HEK293 (cell line): ENCODE results near the gene FOXG1.

Source experiments
- CTCF ChIP-seq: fragments of 450-650 bp; formaldehyde crosslinking; IDR thresholded peaks from 2 replicates; pipeline ENCODE4 v1.5.1; 2016; ENCODE audit warnings: missing biosample characterization, missing genetic modification characterization
- YY2 ChIP-seq: fragments of 450-650 bp; formaldehyde crosslinking; IDR thresholded peaks from 2 replicates; pipeline ENCODE4 v1.5.1; 2016; ENCODE audit warnings: missing biosample characterization, missing genetic modification characterization
- ZNF621 ChIP-seq: fragments of 450-650 bp; formaldehyde crosslinking; IDR thresholded peaks from 2 replicates; pipeline ENCODE4 v1.5.1; 2017; ENCODE audit warnings: missing biosample characterization, missing genetic modification characterization
- ZNF660 ChIP-seq: fragments of 450-650 bp; IDR thresholded peaks from 2 replicates; pipeline ENCODE4 v1.5.1; 2018; ENCODE audit warnings: missing biosample characterization, mild to moderate bottlenecking, missing genetic modification characterization

GRCh38 chr14:28780843-28781820, 14.5 kb downstream of the FOXG1 start:
- no peak for TF ChIP-seq CTCF (tag by site-specific recombination)
- no peak for TF ChIP-seq ZNF660
- no peak for TF ChIP-seq ZNF621
- no peak for TF ChIP-seq YY2 (tag by site-specific recombination)
